GM12875 (cell line): ENCODE results near the gene HSPB1.
A peak's percentile ranks its signal among the peaks of the same experiment; 100 is the strongest.
"Not testable (repeated sequence)": the region's sequence is repeated elsewhere in the genome, so short reads cannot be mapped to it uniquely, and the experiment has no call there.

Experiments used
- H3K4me3 ChIP-seq: one replicate; pipeline ENCODE4 v1.5.1; 2011; ENCODE audit warnings: low read depth, low read length, control low read depth
- TF ChIP-seq, protein P1 (sequence below): IDR thresholded peaks from 2 replicates; pipeline ENCODE4 v1.5.1; 2011; ENCODE audit warnings: low read depth, mild to moderate bottlenecking, control low read depth, inconsistent platforms, low read length, moderate library complexity, borderline replicate concordance; ENCODE audit not compliant: insufficient read depth

HSPB1 gene

DNA sequence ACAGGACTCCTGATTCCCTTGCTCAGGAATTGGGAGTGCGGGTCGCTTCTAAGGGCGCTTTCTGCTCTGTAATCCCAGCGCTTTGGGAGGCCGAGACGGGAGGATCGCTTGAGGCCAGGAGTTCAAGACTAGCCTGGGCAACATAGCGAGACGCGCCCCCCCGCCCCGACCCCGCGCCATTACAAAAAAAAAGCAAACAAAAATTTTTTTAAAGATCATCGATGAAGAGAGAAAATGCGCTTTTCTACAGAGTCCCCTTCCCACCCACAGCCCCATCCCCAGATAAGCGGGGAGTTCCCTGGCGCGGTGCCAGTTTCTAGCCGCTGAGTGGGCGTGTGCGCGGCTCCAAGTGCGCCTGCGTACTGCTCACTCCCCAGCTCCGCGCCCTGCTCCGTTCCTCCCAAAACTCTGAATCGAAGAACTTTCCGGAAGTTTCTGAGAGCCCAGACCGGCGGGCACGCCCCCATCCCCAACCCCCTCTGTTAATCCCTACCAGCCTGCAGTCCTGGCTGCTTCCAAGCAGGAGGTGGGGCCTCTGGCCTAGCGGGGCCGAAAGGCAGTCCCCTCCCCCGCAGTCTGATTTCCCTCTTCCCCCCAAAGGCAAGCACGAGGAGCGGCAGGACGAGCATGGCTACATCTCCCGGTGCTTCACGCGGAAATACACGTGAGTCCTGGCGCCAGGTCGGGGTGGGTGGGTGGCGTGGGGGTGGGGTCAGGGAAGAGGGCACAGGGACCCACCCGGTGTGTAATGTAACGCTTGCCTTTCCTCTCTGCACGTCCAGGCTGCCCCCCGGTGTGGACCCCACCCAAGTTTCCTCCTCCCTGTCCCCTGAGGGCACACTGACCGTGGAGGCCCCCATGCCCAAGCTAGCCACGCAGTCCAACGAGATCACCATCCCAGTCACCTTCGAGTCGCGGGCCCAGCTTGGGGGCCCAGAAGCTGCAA, 1.0 kb downstream of the HSPB1 start:
- H3K4me3 ChIP-seq = peak overlapping the region; percentile 68
- TF ChIP-seq, protein P1, sequence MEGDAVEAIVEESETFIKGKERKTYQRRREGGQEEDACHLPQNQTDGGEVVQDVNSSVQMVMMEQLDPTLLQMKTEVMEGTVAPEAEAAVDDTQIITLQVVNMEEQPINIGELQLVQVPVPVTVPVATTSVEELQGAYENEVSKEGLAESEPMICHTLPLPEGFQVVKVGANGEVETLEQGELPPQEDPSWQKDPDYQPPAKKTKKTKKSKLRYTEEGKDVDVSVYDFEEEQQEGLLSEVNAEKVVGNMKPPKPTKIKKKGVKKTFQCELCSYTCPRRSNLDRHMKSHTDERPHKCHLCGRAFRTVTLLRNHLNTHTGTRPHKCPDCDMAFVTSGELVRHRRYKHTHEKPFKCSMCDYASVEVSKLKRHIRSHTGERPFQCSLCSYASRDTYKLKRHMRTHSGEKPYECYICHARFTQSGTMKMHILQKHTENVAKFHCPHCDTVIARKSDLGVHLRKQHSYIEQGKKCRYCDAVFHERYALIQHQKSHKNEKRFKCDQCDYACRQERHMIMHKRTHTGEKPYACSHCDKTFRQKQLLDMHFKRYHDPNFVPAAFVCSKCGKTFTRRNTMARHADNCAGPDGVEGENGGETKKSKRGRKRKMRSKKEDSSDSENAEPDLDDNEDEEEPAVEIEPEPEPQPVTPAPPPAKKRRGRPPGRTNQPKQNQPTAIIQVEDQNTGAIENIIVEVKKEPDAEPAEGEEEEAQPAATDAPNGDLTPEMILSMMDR = no peak

DNA sequence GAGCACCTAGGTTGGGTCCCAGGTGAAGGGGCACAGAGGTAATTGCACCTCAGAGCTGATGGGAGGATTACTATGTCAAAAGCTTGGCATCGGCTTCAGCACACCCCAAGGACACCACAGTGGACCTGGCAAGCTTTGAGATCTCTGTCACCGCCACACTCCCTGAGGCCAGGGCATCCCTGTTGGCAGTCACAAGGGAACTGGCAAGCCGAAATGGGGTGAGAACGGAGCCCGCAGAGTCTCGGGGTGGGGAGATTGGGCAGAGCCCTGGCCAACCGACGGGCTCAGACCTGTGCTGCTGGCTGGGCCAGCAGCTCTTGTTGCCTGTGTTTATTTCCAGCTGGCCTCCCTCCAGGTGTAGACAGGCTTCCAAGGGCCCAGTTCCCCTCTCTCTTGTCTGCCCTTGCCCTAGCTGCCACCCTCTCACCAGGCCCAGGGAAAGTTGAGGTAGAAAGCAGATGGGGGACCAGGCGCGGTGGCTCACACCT, 2.5 kb downstream of the HSPB1 start:
- H3K4me3 ChIP-seq = no peak overlapping the region
- TF ChIP-seq, protein P1 = no peak

DNA sequence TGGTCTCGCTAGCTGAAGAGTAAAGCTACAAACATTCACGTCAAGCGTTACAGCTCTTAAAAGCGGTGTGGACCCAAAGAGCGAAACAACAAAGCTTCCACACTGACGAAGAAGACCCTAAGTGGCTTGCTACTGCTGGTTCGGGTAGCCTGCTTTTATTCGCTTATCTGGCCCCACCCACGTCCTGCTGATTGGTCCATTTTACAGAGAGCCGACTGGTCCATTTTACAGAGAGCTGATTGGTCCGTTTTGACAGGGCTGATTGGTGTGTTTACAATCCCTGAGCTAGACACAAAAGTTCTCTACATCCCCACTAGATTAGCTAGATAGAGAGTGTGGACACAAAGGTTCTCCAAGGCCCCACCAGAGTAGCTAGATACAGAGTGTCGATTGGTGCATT, 6.4 kb downstream of the HSPB1 start:
- H3K4me3 ChIP-seq = not testable (repeated sequence)

DNA sequence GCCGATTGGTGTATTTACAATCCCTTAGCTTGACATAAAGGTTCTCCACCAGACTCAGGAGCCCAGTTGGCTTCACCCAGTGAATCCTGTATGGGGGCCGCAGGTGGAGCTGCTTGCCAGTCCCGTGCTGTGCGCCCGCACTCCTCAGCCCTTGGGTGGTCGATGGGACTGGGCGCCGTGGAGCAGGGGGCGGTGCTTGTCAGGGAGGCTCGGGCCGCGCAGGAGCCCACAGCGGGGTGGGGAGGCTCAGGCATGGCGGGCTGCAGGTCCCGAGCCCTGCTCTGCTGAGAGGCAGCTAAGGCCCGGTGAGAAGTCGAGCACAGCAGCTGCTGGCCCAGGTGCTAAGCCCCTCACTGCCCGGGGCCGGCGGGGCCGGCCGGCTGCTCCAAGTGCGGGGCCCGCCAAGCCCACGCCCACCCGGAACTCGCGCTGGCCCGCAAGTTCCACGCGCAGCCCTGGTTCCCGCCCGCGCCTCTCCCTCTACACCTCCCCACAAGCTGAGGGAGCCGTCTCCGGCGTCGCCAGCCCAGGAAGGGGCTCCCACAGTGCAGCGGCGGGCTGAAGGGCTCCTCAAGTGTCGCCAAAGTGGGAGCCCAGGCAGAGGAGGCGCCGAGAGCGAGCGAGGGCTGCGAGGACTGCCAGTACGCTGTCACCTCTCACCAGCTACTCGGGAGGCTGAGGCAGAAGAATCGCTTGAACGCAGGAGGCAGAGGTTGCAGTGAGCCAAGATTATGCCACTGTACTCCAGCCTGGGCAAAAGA, 7.0 kb downstream of the HSPB1 start:
- not testable (repeated sequence) for H3K4me3 ChIP-seq

DNA sequence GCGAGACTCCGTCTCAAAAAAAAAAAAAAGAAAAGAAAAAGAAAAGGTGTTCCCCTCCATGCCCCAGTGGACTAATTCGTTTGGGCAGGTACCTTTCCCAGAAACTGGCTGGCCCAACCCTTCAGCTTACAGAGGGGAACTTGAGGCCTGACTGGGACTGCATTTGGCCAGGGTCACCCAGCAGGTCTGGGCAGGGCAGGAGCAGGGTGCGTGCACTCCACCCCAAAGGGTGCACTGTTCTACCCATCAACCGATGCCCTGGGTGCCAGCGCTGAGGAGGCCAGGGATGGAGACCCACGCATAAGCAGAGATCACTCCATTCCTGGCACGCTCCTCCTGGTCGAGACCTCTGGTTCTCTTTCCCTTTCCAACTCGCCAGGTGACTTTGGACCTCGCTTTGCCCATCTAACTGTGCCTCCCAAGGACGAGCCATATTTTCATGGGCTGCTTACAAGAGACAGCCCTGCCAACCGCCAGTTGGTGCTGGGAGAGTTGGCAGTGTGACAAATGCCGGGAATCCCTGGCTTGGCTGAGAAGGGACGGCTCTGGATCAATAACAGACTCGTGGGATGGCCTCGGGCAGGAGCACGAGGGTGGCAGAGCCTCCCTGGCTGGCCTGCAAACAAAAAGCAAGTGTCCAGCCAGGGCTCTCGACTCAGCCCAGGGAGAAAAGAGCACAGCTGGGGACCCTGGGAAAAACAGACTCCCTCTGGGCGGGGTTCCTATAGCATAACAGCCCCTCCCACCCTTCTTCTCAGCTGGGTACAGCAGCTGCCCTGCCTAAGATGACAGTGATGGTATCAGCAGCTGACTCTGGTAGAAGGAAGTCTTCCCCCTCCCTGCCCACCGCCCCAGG, 7.9 kb downstream of the HSPB1 start:
- TF ChIP-seq, protein P1 = no peak
- H3K4me3 ChIP-seq = no peak overlapping the region

DNA sequence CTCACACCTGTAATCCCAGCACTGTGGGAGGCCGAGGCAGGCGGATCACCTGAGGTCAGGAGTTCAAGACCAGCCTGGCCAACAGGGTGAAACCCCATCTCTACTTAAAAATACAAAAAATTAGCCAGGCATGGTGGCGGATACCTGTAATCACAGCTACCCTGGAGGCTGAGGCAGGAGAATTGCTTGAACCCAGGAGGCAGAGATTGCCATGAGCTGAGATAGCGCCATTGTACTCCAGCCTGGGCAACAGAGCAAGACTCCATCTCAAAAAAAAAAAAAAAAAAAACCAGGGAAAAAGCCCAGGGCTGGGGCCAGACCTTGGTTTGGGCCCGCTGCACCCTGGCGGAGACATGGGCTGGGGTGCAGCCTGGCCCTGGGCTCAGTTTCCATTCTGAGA, 9.4 kb downstream of the HSPB1 start:
- not testable (repeated sequence) for H3K4me3 ChIP-seq

DNA sequence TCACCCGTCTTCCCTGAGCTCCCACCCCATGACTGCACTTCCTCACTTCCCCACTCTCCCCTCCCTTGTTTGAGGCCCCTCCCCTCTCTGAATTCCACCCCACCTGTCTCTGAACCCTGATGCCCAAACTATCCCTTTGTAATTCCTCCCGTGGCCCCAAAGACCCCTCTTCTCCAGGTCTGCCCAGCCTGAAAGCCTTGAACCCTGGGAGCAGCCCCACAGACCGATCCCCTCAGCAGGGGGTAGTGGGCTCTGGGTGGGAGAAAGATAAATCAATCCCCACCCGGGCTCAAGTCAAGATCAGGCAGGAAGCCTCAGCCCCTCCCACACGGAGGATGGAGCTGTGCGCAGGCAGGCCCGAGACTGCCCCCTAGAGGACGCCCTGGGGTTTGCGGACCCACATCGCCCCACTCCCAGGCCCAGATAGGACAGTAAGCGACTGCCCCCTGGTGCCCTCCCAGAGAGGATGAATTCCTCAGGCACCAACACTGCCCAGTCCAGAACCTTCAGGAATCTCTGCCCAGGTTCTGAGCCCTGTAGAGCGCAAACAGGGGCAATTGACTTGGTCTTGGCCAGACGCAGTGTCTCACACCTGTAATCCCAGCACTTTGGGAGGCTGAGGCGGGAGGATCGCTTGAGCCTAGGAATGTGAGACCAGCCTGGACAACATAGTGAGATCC, 11.7 kb downstream of the HSPB1 start:
- TF ChIP-seq, protein P1 = peak; percentile 100
- H3K4me3 ChIP-seq = no peak overlapping the region

DNA sequence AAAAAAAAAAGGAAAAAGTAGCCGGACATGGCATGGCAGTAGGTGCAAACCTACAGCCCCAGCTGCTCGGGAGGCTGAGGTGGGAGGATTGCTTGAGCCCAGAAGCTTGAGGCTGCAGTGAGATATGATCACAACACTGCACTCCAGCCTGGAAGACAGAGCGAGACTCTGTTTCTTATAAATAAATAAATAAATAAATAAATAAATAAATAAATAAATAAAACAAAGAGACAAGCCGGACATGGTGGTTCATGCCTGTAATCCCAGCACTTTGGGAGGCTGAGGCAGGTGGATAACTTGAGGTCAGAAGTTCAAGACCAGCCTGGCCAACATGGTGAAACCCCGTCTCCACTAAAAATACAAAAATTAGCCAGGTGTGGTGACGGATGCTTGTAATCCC, 12.3 kb downstream of the HSPB1 start:
- not testable (repeated sequence) for H3K4me3 ChIP-seq
